ENCODE measurements around the gene ENTPD1. TPM values are rescaled to one million over a fixed set of nuclear protein-coding genes. Genes with fewer than 3 reads are reported as not detected.

The ENTPD1 gene
- total RNA-seq, 2 experiments from 2014 or later = 4.4 to 4.6 TPM

- POLR2A ChIA-PET = no interaction called here
- no peak overlapping the region for H3K4me3 Mint-ChIP-seq
- H3K36me3 Mint-ChIP-seq (ENCODE audit: low read depth) = no peaks in the 10 kb centered on the region
- DNase-seq (no peak), ATAC-seq (no peak)
- no peaks in the 10 kb centered on the region for H3K9me3 Mint-ChIP-seq
- no peak overlapping the region for H3K27ac Mint-ChIP-seq
- intact Hi-C loops (cut with micrococcal nuclease) = no loop called here
- CTCF ChIA-PET = no interaction called here
- no peak for TF ChIP-seq CTCF (IDR thresholded peaks at IDR 0.05)
- H3K27me3 Mint-ChIP-seq = peaks cover 25% of the 10 kb centered on the region
- H3K4me1 Mint-ChIP-seq (ENCODE audit: low read depth) = no peaks in the 10 kb centered on the region
Measured at GRCh38 chr10:95809370-95810197, 53.6 kb downstream of the ENTPD1 start.

- intact Hi-C loops (cut with micrococcal nuclease) = no loop called here
- H3K27ac Mint-ChIP-seq = no peak overlapping the region
- no peaks in the 10 kb centered on the region for H3K36me3 Mint-ChIP-seq (ENCODE audit: low read depth)
- DNase-seq = no peak
- no peaks in the 10 kb centered on the region for H3K9me3 Mint-ChIP-seq
- ATAC-seq = no peak
- no peak for TF ChIP-seq CTCF (IDR thresholded peaks at IDR 0.05)
- H3K4me1 Mint-ChIP-seq (ENCODE audit: low read depth) = no peaks in the 10 kb centered on the region
- no peak overlapping the region for H3K4me3 Mint-ChIP-seq
- H3K27me3 Mint-ChIP-seq = peaks cover 25% of the 10 kb centered on the region
- CTCF ChIA-PET = no interaction called here
- POLR2A ChIA-PET = no interaction called here
Measured at GRCh38 chr10:95810198-95810976, 54.4 kb downstream of the ENTPD1 start.

- POLR2A ChIA-PET = no interaction called here
- H3K9me3 Mint-ChIP-seq = no peaks in the 10 kb centered on the region
- TF ChIP-seq CTCF (IDR thresholded peaks at IDR 0.05) = no peak
Measured at GRCh38 chr10:95813054-95813685, 57.2 kb downstream of the ENTPD1 start.

GRCh38 chr10:95814011-95814727, 58.2 kb downstream of the ENTPD1 start:
- POLR2A ChIA-PET = no interaction called here

More at GRCh38 chr10:95813054-95813685, 57.2 kb downstream of the ENTPD1 start:
- intact Hi-C loops (cut with micrococcal nuclease) = no loop called here
- Mint-ChIP-seq H3K27ac (no peak overlapping the region), H3K4me3 (no peak overlapping the region), H3K27me3 (peaks cover 17% of the 10 kb centered on the region), H3K4me1 (ENCODE audit: low read depth) (no peaks in the 10 kb centered on the region), H3K36me3 (ENCODE audit: low read depth) (no peaks in the 10 kb centered on the region)
- no peak for DNase-seq
- CTCF ChIA-PET = no interaction called here
- ATAC-seq = no peak

More at GRCh38 chr10:95814011-95814727, 58.2 kb downstream of the ENTPD1 start:
- Mint-ChIP-seq H3K9me3 (no peaks in the 10 kb centered on the region), H3K27ac (no peak overlapping the region), H3K4me3 (no peak overlapping the region), H3K4me1 (ENCODE audit: low read depth) (no peaks in the 10 kb centered on the region), H3K36me3 (ENCODE audit: low read depth) (no peaks in the 10 kb centered on the region), H3K27me3 (peaks cover 17% of the 10 kb centered on the region)
- intact Hi-C loops (cut with micrococcal nuclease) = no loop called here
- DNase-seq (no peak), ATAC-seq (no peak)
- CTCF ChIA-PET = no interaction called here
- no peak for TF ChIP-seq CTCF (IDR thresholded peaks at IDR 0.05)
